Neural cell (in vitro differentiated cells): ENCODE measurements around the gene ADARB2. TPM values are rescaled to one million over a fixed set of nuclear protein-coding genes. Genes with fewer than 3 reads are reported as not detected.

Source experiments
- H2AFZ ChIP-seq: fragments of 200-600, 300-800 bp; sonication (generic), shearing (Covaris generic); 2 replicates; pipeline ENCODE4 v1.6.0; 2014; ENCODE audit warnings: low read depth, mild to moderate bottlenecking, antibody characterized with exemption, low read length, moderate library complexity
- H3F3A ChIP-seq: fragments of 200-600 bp; shearing (Covaris generic); 2 replicates; pipeline ENCODE4 v1.6.1; 2016; ENCODE audit warnings: mild to moderate bottlenecking, moderate library complexity, mixed read lengths, antibody characterized with exemption, low read length; ENCODE audit not compliant: insufficient read depth, poor library complexity, severe bottlenecking
- H3K27ac ChIP-seq: fragments of 200-600, 300-800 bp; sonication (generic), shearing (Covaris generic); 2 replicates; pipeline ENCODE4 v1.5.1; 2014; ENCODE audit warnings: mild to moderate bottlenecking, low read length, moderate library complexity
- H3K27me3 ChIP-seq: fragments of 300-800, 200-600 bp; sonication (generic), shearing (Covaris generic); 2 replicates; pipeline ENCODE4 v1.6.0; 2014; ENCODE audit warnings: mild to moderate bottlenecking, low read depth, low read length, moderate library complexity; ENCODE audit not compliant: insufficient read depth
- H3K36me3 ChIP-seq: fragments of 300-800, 200-600 bp; sonication (generic), shearing (Covaris generic); 2 replicates; pipeline ENCODE4 v1.5.1; 2014; ENCODE audit warnings: mild to moderate bottlenecking, antibody characterized with exemption, low read length, moderate library complexity; ENCODE audit not compliant: insufficient read depth
- H3K4me2 ChIP-seq: fragments of 300-800, 200-600 bp; sonication (generic), shearing (Covaris generic); 2 replicates; pipeline ENCODE4 v1.6.0; 2014; ENCODE audit warnings: mild to moderate bottlenecking, low read length
- H3K4me3 ChIP-seq: fragments of 300-800, 200-600 bp; sonication (generic), shearing (Covaris generic); 2 replicates; pipeline ENCODE4 v1.5.1; 2014; ENCODE audit warnings: mild to moderate bottlenecking, low read length, moderate library complexity
- H3K79me2 ChIP-seq: fragments of 200-600 bp; shearing (Covaris generic); replicated peaks from 2 replicates; pipeline ENCODE4 v1.6.0; 2014; ENCODE audit warnings: mild to moderate bottlenecking, low read length, moderate library complexity; ENCODE audit not compliant: insufficient read depth
- H3K9ac ChIP-seq: fragments of 300-800, 200-600 bp; sonication (generic), shearing (Covaris generic); 2 replicates; pipeline ENCODE4 v1.6.1; 2016; ENCODE audit warnings: mild to moderate bottlenecking, low read length, mixed read lengths
- H3K9me2 ChIP-seq: fragments of 200-600 bp; shearing (Covaris generic); 2 replicates; pipeline ENCODE4 v1.6.1; 2016; ENCODE audit warnings: mild to moderate bottlenecking, low read length, mixed read lengths; ENCODE audit not compliant: insufficient read depth
- H3K9me3 ChIP-seq: fragments of 200-600, 300-800 bp; sonication (generic), shearing (Covaris generic); 2 replicates; pipeline ENCODE4 v1.6.1; 2016; ENCODE audit warnings: mild to moderate bottlenecking, mixed run types, low read length, moderate library complexity, mixed read lengths
- H4K20me1 ChIP-seq: fragments of 200-600 bp; shearing (Covaris generic); 2 replicates; pipeline ENCODE4 v1.6.1; 2016; ENCODE audit warnings: mild to moderate bottlenecking, mixed run types; ENCODE audit not compliant: insufficient read depth
- EP300 ChIP-seq: fragments of 450-650 bp; conservative IDR thresholded peaks from 2 replicates; pipeline ENCODE4 v1.6.1; 2014; ENCODE audit warnings: antibody characterized with exemption, mild to moderate bottlenecking, moderate library complexity; ENCODE audit not compliant: poor library complexity, severe bottlenecking
- EZH2 ChIP-seq: fragments of 200-600, 300-800 bp; shearing (Covaris generic), sonication (generic); IDR thresholded peaks from 2 replicates; pipeline ENCODE4 v1.6.1; 2014; ENCODE audit warnings: antibody characterized with exemption, low read length, borderline replicate concordance, mild to moderate bottlenecking; ENCODE audit not compliant: insufficient read depth, poor library complexity, severe bottlenecking
- MXI1 ChIP-seq: fragments of 450-650 bp; conservative IDR thresholded peaks from 2 replicates; pipeline ENCODE4 v1.6.1; 2014; ENCODE audit warnings: antibody characterized with exemption, mild to moderate bottlenecking; ENCODE audit not compliant: poor library complexity, severe bottlenecking
- POLR2AphosphoS5 ChIP-seq: IDR thresholded peaks from 2 replicates; pipeline ENCODE4 v1.6.1; 2012
- RAD21 ChIP-seq: fragments of 450-650 bp; conservative IDR thresholded peaks from 2 replicates; pipeline ENCODE4 v1.6.1; 2014; ENCODE audit warnings: antibody characterized with exemption, mild to moderate bottlenecking, moderate library complexity
- SMC3 ChIP-seq: fragments of 450-650 bp; conservative IDR thresholded peaks from 2 replicates; pipeline ENCODE4 v1.6.1; 2014; ENCODE audit warnings: antibody characterized with exemption, mild to moderate bottlenecking, moderate library complexity; ENCODE audit not compliant: poor library complexity
- TAF1 ChIP-seq: IDR thresholded peaks from 2 replicates; pipeline ENCODE4 v1.6.1; 2012; ENCODE audit warnings: low read depth
- polyA plus RNA-seq: library from polyadenylated mRNA; depleted of rRNA; stranded (reverse); fragments of >200 nt; gene quantifications from 2 replicates; pipeline ENCODE4 v1.2.3, GENCODE V29; 2014
- TF ChIP-seq, protein P1 (sequence below): IDR thresholded peaks from 2 replicates; pipeline ENCODE4 v1.6.1; 2012; ENCODE audit warnings: borderline replicate concordance
- TF ChIP-seq, protein P2 (sequence below): fragments of 450-650 bp; IDR thresholded peaks from 2 replicates; pipeline ENCODE4 v1.5.1; 2014; ENCODE audit warnings: antibody characterized with exemption, mild to moderate bottlenecking, moderate library complexity; ENCODE audit not compliant: poor library complexity, severe bottlenecking

Gene ADARB2
- polyA plus RNA-seq, 1 donor from 2014 or later = 3.6 TPM

DNA sequence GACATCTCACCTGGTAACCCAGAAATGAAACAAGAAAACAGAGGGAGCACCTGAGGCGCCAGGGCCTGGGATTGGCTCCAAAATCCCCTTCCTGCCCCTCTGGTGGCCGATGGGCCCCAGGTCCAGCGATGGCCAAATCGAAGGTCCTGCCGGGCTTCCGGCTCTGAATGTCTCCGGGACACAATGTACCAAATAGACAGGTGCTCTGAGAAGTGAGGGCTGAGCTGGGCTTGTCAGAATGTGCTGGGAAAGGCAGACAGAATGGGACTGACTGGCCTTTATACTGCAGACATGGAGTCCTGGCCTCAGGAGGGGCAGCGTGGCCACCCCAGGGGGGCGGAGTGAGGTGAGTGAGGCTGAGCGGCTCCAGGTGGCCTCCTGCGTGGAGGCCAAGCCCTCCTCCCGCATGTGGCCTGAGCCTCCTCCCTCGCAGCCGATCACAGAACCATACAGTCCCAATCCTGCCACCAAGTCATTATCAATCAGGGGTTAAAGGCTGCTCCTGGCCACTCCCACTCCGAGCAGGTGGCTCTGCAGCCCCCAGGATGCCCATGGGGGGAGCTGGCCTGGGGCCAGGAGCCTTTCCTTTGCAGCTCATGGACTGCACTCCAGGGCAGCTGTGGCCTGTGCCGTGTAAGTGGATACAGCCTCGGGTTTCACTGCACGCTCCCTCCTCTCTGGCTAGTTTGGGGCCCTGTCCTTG is 185.5 kb downstream of the ADARB2 start:
- Histone ChIP-seq H3K4me2 (no peak overlapping the region), H3F3A (no peaks in the 10 kb centered on the region), H3K9me2 (no peaks in the 10 kb centered on the region), H3K9me3 (no peaks in the 10 kb centered on the region), H3K79me2 (no peaks in the 10 kb centered on the region), H3K9ac (no peak overlapping the region), H3K27ac (no peak overlapping the region), H3K4me3 (no peak overlapping the region), H2AFZ (no peak overlapping the region), H3K36me3 (no peaks in the 10 kb centered on the region), H4K20me1 (no peaks in the 10 kb centered on the region), H3K27me3 (no peaks in the 10 kb centered on the region)
- TF ChIP-seq, protein P1, sequence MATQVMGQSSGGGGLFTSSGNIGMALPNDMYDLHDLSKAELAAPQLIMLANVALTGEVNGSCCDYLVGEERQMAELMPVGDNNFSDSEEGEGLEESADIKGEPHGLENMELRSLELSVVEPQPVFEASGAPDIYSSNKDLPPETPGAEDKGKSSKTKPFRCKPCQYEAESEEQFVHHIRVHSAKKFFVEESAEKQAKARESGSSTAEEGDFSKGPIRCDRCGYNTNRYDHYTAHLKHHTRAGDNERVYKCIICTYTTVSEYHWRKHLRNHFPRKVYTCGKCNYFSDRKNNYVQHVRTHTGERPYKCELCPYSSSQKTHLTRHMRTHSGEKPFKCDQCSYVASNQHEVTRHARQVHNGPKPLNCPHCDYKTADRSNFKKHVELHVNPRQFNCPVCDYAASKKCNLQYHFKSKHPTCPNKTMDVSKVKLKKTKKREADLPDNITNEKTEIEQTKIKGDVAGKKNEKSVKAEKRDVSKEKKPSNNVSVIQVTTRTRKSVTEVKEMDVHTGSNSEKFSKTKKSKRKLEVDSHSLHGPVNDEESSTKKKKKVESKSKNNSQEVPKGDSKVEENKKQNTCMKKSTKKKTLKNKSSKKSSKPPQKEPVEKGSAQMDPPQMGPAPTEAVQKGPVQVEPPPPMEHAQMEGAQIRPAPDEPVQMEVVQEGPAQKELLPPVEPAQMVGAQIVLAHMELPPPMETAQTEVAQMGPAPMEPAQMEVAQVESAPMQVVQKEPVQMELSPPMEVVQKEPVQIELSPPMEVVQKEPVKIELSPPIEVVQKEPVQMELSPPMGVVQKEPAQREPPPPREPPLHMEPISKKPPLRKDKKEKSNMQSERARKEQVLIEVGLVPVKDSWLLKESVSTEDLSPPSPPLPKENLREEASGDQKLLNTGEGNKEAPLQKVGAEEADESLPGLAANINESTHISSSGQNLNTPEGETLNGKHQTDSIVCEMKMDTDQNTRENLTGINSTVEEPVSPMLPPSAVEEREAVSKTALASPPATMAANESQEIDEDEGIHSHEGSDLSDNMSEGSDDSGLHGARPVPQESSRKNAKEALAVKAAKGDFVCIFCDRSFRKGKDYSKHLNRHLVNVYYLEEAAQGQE = no peak
- TF ChIP-seq EP300 = no peak
- TF ChIP-seq MXI1 = no peak
- TF ChIP-seq TAF1 = no peak
- no peak for TF ChIP-seq SMC3
- no peak for TF ChIP-seq POLR2AphosphoS5
- TF ChIP-seq RAD21 = no peak
- TF ChIP-seq, protein P2, sequence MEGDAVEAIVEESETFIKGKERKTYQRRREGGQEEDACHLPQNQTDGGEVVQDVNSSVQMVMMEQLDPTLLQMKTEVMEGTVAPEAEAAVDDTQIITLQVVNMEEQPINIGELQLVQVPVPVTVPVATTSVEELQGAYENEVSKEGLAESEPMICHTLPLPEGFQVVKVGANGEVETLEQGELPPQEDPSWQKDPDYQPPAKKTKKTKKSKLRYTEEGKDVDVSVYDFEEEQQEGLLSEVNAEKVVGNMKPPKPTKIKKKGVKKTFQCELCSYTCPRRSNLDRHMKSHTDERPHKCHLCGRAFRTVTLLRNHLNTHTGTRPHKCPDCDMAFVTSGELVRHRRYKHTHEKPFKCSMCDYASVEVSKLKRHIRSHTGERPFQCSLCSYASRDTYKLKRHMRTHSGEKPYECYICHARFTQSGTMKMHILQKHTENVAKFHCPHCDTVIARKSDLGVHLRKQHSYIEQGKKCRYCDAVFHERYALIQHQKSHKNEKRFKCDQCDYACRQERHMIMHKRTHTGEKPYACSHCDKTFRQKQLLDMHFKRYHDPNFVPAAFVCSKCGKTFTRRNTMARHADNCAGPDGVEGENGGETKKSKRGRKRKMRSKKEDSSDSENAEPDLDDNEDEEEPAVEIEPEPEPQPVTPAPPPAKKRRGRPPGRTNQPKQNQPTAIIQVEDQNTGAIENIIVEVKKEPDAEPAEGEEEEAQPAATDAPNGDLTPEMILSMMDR = no peak
- no peak for TF ChIP-seq EZH2

DNA sequence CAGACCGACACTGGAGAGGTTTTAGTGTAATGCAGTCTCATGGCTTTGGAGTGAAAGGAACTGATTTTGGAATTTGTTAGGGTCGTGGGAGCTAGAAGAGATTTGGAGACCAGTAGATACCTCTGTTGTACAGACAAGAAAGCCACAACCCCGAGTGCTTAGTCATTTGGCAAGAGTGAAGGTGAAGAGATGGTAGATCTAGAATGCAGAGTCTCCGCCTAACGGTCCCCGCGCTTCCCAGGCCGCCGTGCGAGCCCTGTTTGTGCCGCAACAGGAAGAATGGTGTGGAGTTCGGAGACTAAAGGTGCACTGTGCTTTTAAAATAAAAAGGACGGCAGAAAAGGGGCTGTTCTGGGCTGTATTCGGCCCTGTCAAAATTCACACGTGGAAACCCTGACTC is 186.7 kb downstream of the ADARB2 start:
- no peaks in the 10 kb centered on the region for H3F3A ChIP-seq
- no peaks in the 10 kb centered on the region for H3K9me2 ChIP-seq
- no peaks in the 10 kb centered on the region for H3K27me3 ChIP-seq
- no peaks in the 10 kb centered on the region for H4K20me1 ChIP-seq
- no peak overlapping the region for H3K9ac ChIP-seq
- TF ChIP-seq RAD21 = no peak
- TF ChIP-seq, protein P2 = no peak
- TF ChIP-seq TAF1 = no peak
- TF ChIP-seq EP300 = no peak
- TF ChIP-seq MXI1 = no peak
- TF ChIP-seq POLR2AphosphoS5 = no peak
- TF ChIP-seq, protein P1 = no peak
- no peak for TF ChIP-seq EZH2
- no peak for TF ChIP-seq SMC3
- H3K79me2 ChIP-seq = no peaks in the 10 kb centered on the region
- H3K4me3 ChIP-seq = no peak overlapping the region
- no peaks in the 10 kb centered on the region for H3K36me3 ChIP-seq
- H3K4me2 ChIP-seq = no peak overlapping the region
- H2AFZ ChIP-seq = no peak overlapping the region
- no peaks in the 10 kb centered on the region for H3K9me3 ChIP-seq
- H3K27ac ChIP-seq = no peak overlapping the region
